HCT116 (cell line): ENCODE measurements around the gene FAM227B. TPM values are rescaled to one million over a fixed set of nuclear protein-coding genes. Genes with fewer than 3 reads are reported as not detected.

Source experiments
- ATAC-seq: fragments of 200-7000 bp; cut with Tn5 transposase; 2 replicates; pipeline ENCODE4 v1.9.1; 2020; ENCODE audit warnings: mild to moderate bottlenecking, moderate library complexity
- BruUV-seq: library from RNA; stranded (reverse); fragments of 400-500 nt; replicated peaks from 2 replicates; lab custom pipeline; 2021; lab: Mats Ljungman, UMichigan
- CTCF ChIA-PET: fragments of 300-600 bp; sonication (Branson Sonifier 250); formaldehyde crosslinking; loops from one replicate; lab custom pipeline; 2021; ENCODE audit warnings: antibody characterized with exemption; lab: Charles Lee
- POLR2A ChIA-PET: fragments of 300-600, 350-600 bp; sonication (Branson Sonifier 250); formaldehyde crosslinking; loops from one replicate; lab custom pipeline; 2021; ENCODE audit warnings: antibody characterized with exemption; lab: Charles Lee
- RAD21 ChIA-PET, 2 experiments: fragments of 300-600 bp; sonication (Branson Sonifier 250); formaldehyde crosslinking; loops; one replicate each; lab custom pipeline; 2023; ENCODE audit warnings: low total read pairs in 2 of 2; ENCODE audit not compliant: uncharacterized antibody in 2 of 2, unreplicated experiment in 2 of 2, low non-redundant PET in 1 of 2; lab: Charles Lee
- DNase-seq: peaks from one replicate; pipeline ENCODE4 v3.0.0-alpha.2; 2010; ENCODE audit warnings: low read depth, low spot score
- H2AFZ ChIP-seq: fragments of 200-600 bp; shearing (Covaris generic), sonication (generic); 2 replicates; pipeline ENCODE4 v1.6.1; 2017; ENCODE audit warnings: low read depth, mixed run types, mixed read lengths, antibody characterized with exemption, low read length; ENCODE audit not compliant: poor library complexity, severe bottlenecking
- H3K27ac ChIP-seq: 2 replicates; pipeline ENCODE4 v1.5.1; 2012; ENCODE audit warnings: low read depth, low read length
- H3K27me3 ChIP-seq: fragments of 200-600 bp; sonication (generic); 2 replicates; pipeline ENCODE4 v1.6.1; 2016; ENCODE audit warnings: mixed run types, low read length, mixed read lengths; ENCODE audit not compliant: insufficient read depth
- H3K36me3 ChIP-seq, 2 experiments: fragments of 200-500 bp in 1 of 2; fragments of 200-600 bp in 1 of 2; sonication (Bioruptor generic) in 1 of 2; sonication (generic) in 1 of 2; 2 replicates each; pipeline versions ENCODE4 v1.5.1 to v1.6.1; 2014 to 2016; ENCODE audit warnings: low read length in 2 of 2, inconsistent platforms in 1 of 2, mixed read lengths in 1 of 2, mixed run types in 1 of 2; ENCODE audit not compliant: insufficient read depth in 2 of 2, control insufficient read depth in 1 of 2
- H3K4me1 ChIP-seq, 2 experiments: fragments of 200-600 bp in 1 of 2; sonication (generic) in 1 of 2; 2 replicates each; pipeline versions ENCODE4 v1.5.1 to v1.6.1; 2012 to 2017; ENCODE audit warnings: low read length in 2 of 2, inconsistent platforms in 1 of 2, mild to moderate bottlenecking in 1 of 2, mixed read lengths in 1 of 2, mixed run types in 1 of 2, moderate library complexity in 1 of 2; ENCODE audit not compliant: insufficient read depth in 2 of 2, control insufficient read depth in 1 of 2
- H3K4me2 ChIP-seq: fragments of 200-600 bp; sonication (generic); 2 replicates; pipeline ENCODE4 v1.6.1; 2017; ENCODE audit warnings: mixed run types, low read length, mixed read lengths
- H3K4me3 ChIP-seq, 2 experiments: fragments of 200-600 bp in 1 of 2; sonication (generic) in 1 of 2; replicated peaks in 1 of 2; 2 replicates each; pipeline ENCODE4 v1.5.1; 2011 to 2016; ENCODE audit warnings: low read length in 2 of 2, control low read depth in 1 of 2, low read depth in 1 of 2, mild to moderate bottlenecking in 1 of 2, mixed read lengths in 1 of 2, mixed run types in 1 of 2
- H3K79me2 ChIP-seq: fragments of 200-600 bp; sonication (generic); 2 replicates; pipeline ENCODE4 v1.6.1; 2017; ENCODE audit warnings: mild to moderate bottlenecking, mixed run types, low read length, moderate library complexity, mixed read lengths; ENCODE audit not compliant: insufficient read depth
- H3K9ac ChIP-seq: fragments of 200-600 bp; sonication (generic); 2 replicates; pipeline ENCODE4 v1.6.1; 2016; ENCODE audit warnings: low read length, mixed read lengths
- H3K9me2 ChIP-seq: fragments of 200-600 bp; sonication (generic), shearing (Covaris generic); 2 replicates; pipeline ENCODE4 v1.6.1; 2017; ENCODE audit warnings: mixed run types, mild to moderate bottlenecking, moderate library complexity; ENCODE audit not compliant: insufficient read depth
- H3K9me3 ChIP-seq, 2 experiments: fragments of 200-500 bp in 1 of 2; fragments of 200-600 bp in 1 of 2; sonication (Bioruptor generic) in 1 of 2; sonication (generic) in 1 of 2; 2 replicates each; pipeline ENCODE4 v1.6.1; 2014 to 2017; ENCODE audit warnings: low read length in 2 of 2, mixed read lengths in 2 of 2, inconsistent platforms in 1 of 2, low read depth in 1 of 2, mild to moderate bottlenecking in 1 of 2, mixed run types in 1 of 2, moderate library complexity in 1 of 2; ENCODE audit not compliant: control insufficient read depth in 1 of 2, insufficient read depth in 1 of 2
- H4K20me1 ChIP-seq: fragments of 200-600 bp; sonication (generic), shearing (Covaris generic); 2 replicates; pipeline ENCODE4 v1.6.1; 2017; ENCODE audit warnings: mixed run types, mild to moderate bottlenecking, moderate library complexity; ENCODE audit not compliant: insufficient read depth
- CTCF ChIP-seq, 3 experiments: fragments of 200-600 bp in 1 of 3; sonication (generic) in 1 of 3; IDR thresholded peaks in 2 of 3; conservative IDR thresholded peaks in 1 of 3; 2 replicates each; pipeline ENCODE4 v1.5.1; 2012 to 2017; ENCODE audit warnings: low read depth in 2 of 3, low read length in 2 of 3, antibody characterized with exemption in 1 of 3, borderline replicate concordance in 1 of 3, control low read depth in 1 of 3, mild to moderate bottlenecking in 1 of 3, mixed read lengths in 1 of 3, mixed run types in 1 of 3, moderate library complexity in 1 of 3; ENCODE audit not compliant: insufficient read depth in 1 of 3
- RAD21 ChIP-seq: IDR thresholded peaks from 2 replicates; pipeline ENCODE4 v1.6.1; 2012; ENCODE audit warnings: low read depth, mild to moderate bottlenecking
- TCF7L2 ChIP-seq: IDR thresholded peaks from 2 replicates; pipeline ENCODE4 v1.7.0; 2011; ENCODE audit warnings: borderline replicate concordance, inconsistent platforms; ENCODE audit not compliant: insufficient read depth, insufficient read length; ENCODE audit errors: extremely low read depth
- ZBTB33 ChIP-seq: IDR thresholded peaks from 2 replicates; pipeline ENCODE4 v1.6.1; 2011; ENCODE audit warnings: mild to moderate bottlenecking, low read length, moderate library complexity; ENCODE audit not compliant: insufficient replicate concordance; ENCODE audit errors: extremely low read depth
- intact Hi-C: fragments of 100-400 bp; cut with micrococcal nuclease; formaldehyde crosslinking; loops from 2 replicates; pipeline ENCODE4 v1.10.0; 2022
- total RNA-seq: library from RNA; stranded (reverse); gene quantifications from one replicate; pipeline ENCODE4 v1.2.1, GENCODE V29; 2021; ENCODE audit not compliant: unreplicated experiment

Gene FAM227B
- total RNA-seq, 1 experiment from 2014 or later: 6.9 TPM

- DNase-seq (peak; percentile 13), ATAC-seq (no peak; the same call in 1 of the 2 replicates)
- Histone ChIP-seq H3K9me3 (no peaks in the 10 kb centered on the region), H3K36me3 (no peaks in the 10 kb centered on the region), H3K27me3 (no peaks in the 10 kb centered on the region), H3K9me2 (no peaks in the 10 kb centered on the region), H3K9ac (no peak overlapping the region), H3K4me1 (no peaks in the 10 kb centered on the region), H3K79me2 (no peaks in the 10 kb centered on the region), H4K20me1 (no peaks in the 10 kb centered on the region), H3K4me2 (no peak overlapping the region), H2AFZ (no peak overlapping the region), H3K27ac (no peak overlapping the region), H3K4me3 (no peak overlapping the region)
- ChIA-PET RAD21 (interaction anchor here in 1 of 2 experiments (0.7 kb wide), 1 partner anchor 52 kb away, joined by 3 read pairs; no protein-coding TSS in a partner anchor), POLR2A (no interaction called here), CTCF (no interaction called here)
- peak; percentile 45; the same call in 1 of the 2 replicates for TF ChIP-seq RAD21
- TF ChIP-seq ZBTB33: no peak
- TF ChIP-seq TCF7L2: peak; percentile 63
- TF ChIP-seq CTCF (IDR thresholded peaks at IDR 0.05 in 2 of 3, conservative IDR thresholded peaks at IDR 0.05 in 1 of 3; ENCODE audit: borderline replicate concordance in 1 of 3, insufficient read depth in 1 of 3, low read depth in 2 of 3, low read length in 2 of 3): peak; percentile 12 to 39 (median 18); a peak in 2 of 6 replicates
- intact Hi-C loops: no loop called here
- BruUV-seq: no TSS peak
Observed at GRCh38 chr15:49370782-49371181, 249.8 kb downstream of the FAM227B start.
